Measurements from ENCODE around the gene PASK.

PASK gene

GRCh38 chr2:241126771-241127202, 22.5 kb downstream of the PASK start:
- Histone ChIP-seq H3K36me3 (replicated peaks) (no peaks in the 10 kb centered on the region), H3K27ac (no peak overlapping the region), H3K27me3 (replicated peaks) (no peaks in the 10 kb centered on the region), H3K4me3 (ENCODE audit: low read depth, low read length) (no peak overlapping the region)
- in situ Hi-C loops (cut with HindIII; ENCODE audit: low pct_ligation_motif_present, low sequenced_read_pairs), result no loop called here
- no peak for DNase-seq
- TF ChIP-seq CTCF (IDR thresholded peaks at IDR 0.05; ENCODE audit: low read depth, low read length, missing control alignments), result no peak

- DNase-seq, result no peak
- in situ Hi-C loops (cut with HindIII; ENCODE audit: low pct_ligation_motif_present, low sequenced_read_pairs), result no loop called here
- no peaks in the 10 kb centered on the region for H3K36me3 ChIP-seq (replicated peaks)
- no peak for TF ChIP-seq CTCF (IDR thresholded peaks at IDR 0.05; ENCODE audit: low read depth, low read length, missing control alignments)
- H3K27me3 ChIP-seq (replicated peaks), result no peaks in the 10 kb centered on the region
- no peak overlapping the region for H3K27ac ChIP-seq
- H3K4me3 ChIP-seq (ENCODE audit: low read depth, low read length), result no peak overlapping the region
Measured at GRCh38 chr2:241126201-241126611, 23.1 kb downstream of the PASK start.

- Histone ChIP-seq H3K27ac (no peak overlapping the region), H3K36me3 (replicated peaks) (no peaks in the 10 kb centered on the region)
- in situ Hi-C loops (cut with HindIII; ENCODE audit: low pct_ligation_motif_present, low sequenced_read_pairs), result no loop called here
Measured at GRCh38 chr2:241125626-241126025, 23.6 kb downstream of the PASK start.

GRCh38 chr2:241123816-241124536, 25.3 kb downstream of the PASK start:
- no peaks in the 10 kb centered on the region for H3K27me3 ChIP-seq (replicated peaks)
- no peak overlapping the region for H3K27ac ChIP-seq
- in situ Hi-C loops (cut with HindIII; ENCODE audit: low pct_ligation_motif_present, low sequenced_read_pairs), result no loop called here
- H3K36me3 ChIP-seq (replicated peaks), result no peaks in the 10 kb centered on the region
- TF ChIP-seq CTCF (IDR thresholded peaks at IDR 0.05; ENCODE audit: low read depth, low read length, missing control alignments), result no peak
- DNase-seq, result no peak
- no peak overlapping the region for H3K4me3 ChIP-seq (ENCODE audit: low read depth, low read length)

More at GRCh38 chr2:241125626-241126025, 23.6 kb downstream of the PASK start:
- no peaks in the 10 kb centered on the region for H3K27me3 ChIP-seq (replicated peaks)
- H3K4me3 ChIP-seq (ENCODE audit: low read depth, low read length), result no peak overlapping the region
- no peak for TF ChIP-seq CTCF (IDR thresholded peaks at IDR 0.05; ENCODE audit: low read depth, low read length, missing control alignments)
- DNase-seq, result no peak

GRCh38 chr2:241122376-241123002, 26.8 kb downstream of the PASK start:
- H3K27ac ChIP-seq, result no peak overlapping the region
- DNase-seq, result no peak
- H3K27me3 ChIP-seq (replicated peaks), result no peaks in the 10 kb centered on the region
- in situ Hi-C loops (cut with HindIII; ENCODE audit: low pct_ligation_motif_present, low sequenced_read_pairs), result no loop called here
- no peak for TF ChIP-seq CTCF (IDR thresholded peaks at IDR 0.05; ENCODE audit: low read depth, low read length, missing control alignments)
- H3K36me3 ChIP-seq (replicated peaks), result no peaks in the 10 kb centered on the region
- H3K4me3 ChIP-seq (ENCODE audit: low read depth, low read length), result no peak overlapping the region
